NCI-H2171 (cell line): ENCODE results near the gene FKBP15.
"Not testable (repeated sequence)": the region's sequence is repeated elsewhere in the genome, so short reads cannot be mapped to it uniquely, and the experiment has no call there.

Experiments
- DNase-seq: peaks from one replicate; lab custom pipeline; 2025; lab: John Stamatoyannopoulos, UW

The FKBP15 gene

GRCh38 chr9:113149561-113149960, 71.5 kb downstream of the FKBP15 start:
- DNase-seq = not testable (repeated sequence)

GRCh38 chr9:113148781-113149510, 72.1 kb downstream of the FKBP15 start:
- DNase-seq = no peak

DNA sequence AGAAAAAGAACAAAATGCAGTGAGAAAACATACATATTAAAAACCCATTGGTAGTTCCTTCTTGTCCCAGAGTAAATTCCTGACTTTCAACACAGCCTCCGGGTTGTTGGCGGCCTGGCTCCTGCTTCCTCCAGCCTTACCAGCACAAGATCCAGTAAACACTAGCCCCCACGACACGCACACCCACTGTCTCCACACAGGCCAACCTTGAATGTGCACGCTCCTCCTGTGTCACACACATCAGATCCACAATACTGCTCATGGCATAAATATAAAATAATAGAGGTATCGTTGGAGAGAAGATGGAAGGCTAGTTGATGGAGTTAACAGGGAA, 72.7 kb downstream of the FKBP15 start:
- DNase-seq = no peak

GRCh38 chr9:113143432-113144227, 77.4 kb downstream of the FKBP15 start:
- no peak for DNase-seq

- DNase-seq = not testable (repeated sequence)
These were observed 80.2 kb downstream of the FKBP15 start for GRCh38 chr9:113140896-113141295.

- no peak for DNase-seq
These were observed 81.1 kb downstream of the FKBP15 start for GRCh38 chr9:113139953-113140352.

DNA sequence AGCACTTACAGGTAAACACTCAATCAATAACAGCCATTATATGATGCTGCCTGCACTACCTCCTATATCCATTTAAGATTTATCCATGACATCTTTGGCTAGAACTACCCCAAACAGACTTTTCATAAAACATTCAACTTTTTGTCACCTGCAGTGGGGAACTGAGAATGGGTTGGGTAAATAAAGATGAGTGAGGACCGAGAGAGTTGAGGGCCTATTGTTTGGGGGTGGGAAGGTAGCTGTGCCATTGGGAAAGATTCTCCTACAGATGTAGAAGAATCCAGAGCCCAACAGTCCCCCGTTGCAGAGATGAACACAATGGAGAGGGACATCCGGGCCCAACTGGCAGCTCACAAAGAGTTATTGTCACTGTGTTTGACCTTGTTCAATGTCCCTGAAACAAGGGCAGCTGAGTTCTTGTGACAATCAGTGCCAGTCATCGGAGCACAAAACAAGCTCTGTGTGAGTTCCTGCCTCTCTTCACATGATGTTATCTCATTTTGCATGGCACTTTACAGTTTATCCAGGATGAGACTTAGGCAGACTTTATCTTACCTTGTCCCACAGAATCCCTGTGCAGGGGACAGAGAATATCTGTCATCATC, 81.8 kb downstream of the FKBP15 start:
- no peak for DNase-seq

DNA sequence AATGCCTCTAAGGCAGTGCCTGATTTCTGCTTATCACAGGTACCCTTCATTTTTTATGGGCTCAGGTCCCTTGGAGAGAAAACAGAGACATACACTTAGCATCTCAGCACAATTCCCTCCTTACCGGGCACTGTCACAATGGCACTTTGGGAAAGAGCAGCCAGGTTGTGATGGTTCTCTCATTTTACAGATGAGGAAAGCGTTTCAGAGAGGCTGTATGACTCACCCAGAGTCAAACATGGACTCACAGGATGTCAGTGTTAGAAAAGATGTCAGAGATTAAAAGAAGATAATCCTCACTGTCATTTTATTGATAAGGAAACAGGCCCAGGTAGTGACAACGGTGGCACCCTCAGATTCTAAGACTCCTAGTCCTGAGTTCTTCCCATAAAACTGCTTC, 82.3 kb downstream of the FKBP15 start:
- DNase-seq = no peak

DNA sequence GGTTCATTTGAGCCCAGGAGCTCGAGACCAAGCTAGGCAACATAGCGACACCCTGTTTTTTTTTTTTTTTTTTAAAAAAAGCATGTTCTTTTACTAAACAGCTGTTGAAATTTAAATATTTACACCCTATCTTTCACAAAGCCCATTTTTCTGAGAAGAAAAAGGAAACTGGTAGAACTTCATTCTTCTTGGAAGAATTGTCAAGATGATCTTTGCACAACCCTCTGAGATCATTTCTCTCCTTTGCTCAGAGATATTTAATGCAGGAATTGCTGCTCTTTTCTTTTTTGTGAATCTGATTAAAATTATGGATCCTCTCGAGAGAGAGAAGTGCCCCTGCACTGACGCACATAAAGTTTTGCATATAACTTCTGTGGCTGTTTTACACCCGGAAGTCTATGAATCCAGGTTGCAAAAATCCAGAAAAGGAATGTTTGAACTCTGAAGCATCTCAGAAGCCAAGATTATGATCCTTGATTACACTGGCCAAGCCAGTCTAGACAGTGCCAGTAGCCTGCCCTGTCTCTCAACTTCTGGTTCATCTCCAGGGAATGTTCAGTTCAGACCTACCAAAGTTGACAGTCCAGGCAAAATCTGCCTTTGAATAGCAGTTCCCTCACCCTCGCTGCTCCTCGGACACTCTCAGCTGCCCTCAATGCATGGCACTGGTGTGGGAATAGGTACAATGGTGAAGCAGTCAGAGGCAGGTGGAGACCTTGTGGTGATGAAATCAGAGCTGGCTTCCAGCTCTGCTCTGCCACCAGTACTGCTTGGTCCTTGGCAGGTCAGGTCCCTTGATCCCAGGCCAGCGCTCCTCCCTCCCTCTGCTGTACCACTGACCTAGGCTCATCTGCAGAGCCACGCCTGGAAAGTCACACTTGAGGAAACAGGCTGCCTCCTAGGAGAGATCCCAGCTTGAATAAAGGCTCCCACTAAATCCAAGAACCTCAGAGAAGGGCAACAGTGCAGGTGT, 83.6 kb downstream of the FKBP15 start:
- no peak for DNase-seq

DNA sequence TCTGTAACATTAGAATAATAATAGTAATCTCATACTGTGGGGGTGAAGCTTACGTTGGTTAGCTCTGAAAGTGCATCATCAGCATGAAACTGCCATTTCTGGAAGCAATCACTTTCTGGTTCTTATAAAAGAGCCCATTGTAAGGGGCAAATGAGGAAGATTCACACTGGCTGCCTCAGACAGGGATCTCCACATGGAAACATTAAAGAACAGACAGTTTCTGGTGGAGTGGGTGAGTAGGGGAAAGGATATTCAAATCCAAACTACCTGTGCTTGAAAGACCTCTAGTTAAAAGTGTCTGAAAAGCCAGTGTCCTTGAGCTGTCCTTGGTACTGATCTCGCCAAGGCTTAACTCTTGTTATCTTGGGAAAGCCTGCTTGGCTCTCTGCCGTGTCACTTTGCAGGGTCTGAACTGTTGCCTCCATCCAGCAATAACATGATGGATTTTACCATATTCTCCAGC, 89.4 kb downstream of the FKBP15 start:
- DNase-seq = no peak

DNA sequence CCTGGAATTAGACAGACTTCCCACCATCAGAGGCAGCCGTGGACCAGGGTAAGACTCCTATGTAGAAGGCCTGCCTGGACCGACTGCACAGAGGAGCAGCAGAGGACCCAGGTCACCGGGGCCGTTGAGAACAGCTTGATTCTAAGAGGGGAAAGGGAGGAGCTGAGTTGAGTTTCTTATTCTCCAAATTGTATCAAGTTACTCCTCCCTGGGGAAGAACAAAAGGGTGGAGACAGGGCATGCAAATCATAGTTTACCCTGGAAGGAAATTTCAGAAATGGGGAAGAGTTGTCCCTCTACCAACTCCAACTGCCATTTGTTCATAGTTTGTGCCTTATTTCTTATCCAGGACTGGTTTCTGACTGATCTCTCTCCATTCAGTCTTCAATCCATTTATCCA, 91.2 kb downstream of the FKBP15 start:
- peak; percentile 27 for DNase-seq

DNA sequence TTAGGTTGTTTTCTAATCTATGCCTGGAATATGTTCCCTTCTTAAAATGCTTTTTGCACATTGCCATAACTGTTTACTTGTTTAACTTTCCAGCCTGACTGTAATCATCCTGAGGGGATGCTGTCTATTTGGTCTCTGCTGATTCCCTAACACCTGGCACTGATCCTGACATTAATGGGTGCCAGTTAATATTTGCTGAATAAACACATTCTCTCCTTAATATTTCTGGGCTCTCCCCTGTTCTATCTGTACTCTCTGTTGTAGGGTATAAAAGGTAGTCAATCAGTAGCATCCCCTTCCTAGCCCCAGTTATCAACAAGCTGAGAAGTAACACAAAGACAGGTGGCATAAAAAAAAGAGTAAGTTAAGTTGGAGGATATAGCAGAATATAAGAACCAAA, 91.6 kb downstream of the FKBP15 start:
- no peak for DNase-seq

GRCh38 chr9:113125386-113126035, 95.6 kb downstream of the FKBP15 start:
- DNase-seq = no peak

DNA sequence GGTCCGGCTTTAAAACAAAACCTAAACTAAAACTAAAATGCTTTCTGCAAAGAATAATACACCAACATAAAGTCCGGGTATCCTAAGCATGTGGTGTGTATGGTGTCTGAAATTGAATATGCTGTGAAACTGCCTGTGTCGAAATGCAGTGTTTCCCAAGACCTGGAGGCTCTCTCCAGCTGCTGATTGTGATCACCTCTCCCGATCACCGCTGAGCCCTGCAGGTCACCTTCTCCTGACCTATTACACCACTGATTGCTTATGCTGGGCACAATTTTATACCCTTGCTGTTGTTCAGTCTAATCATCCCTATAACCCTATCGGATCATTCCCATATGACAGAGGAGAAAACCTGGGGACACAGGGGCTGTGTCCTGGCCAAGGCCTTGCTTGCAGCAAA, 102.2 kb downstream of the FKBP15 start:
- not testable (repeated sequence) for DNase-seq
